Psoas muscle (tissue), 8 donors: ENCODE results near the gene SELENOO. TPM values are rescaled to one million over a fixed set of nuclear protein-coding genes. Genes with fewer than 3 reads are reported as not detected.

Experiments used
- ATAC-seq, 4 donors: fragments of 200-7000 bp; cut with Tn5 transposase; one replicate each; pipeline ENCODE4 v1.9.1; 2020; ENCODE audit warnings: moderate library complexity in 3 of 4, mild to moderate bottlenecking in 2 of 4
- DNase-seq, 2 donors: peaks; one replicate each; pipeline ENCODE4 v3.0.0-alpha.2; 2020
- H3K27ac ChIP-seq: fragments of 200-600 bp; one replicate; pipeline ENCODE4 v1.8.0; 2022
- H3K27me3 ChIP-seq, 3 donors: fragments of 200-600 bp in 1 of 3; one replicate each; pipeline versions ENCODE4 v1.6.1 to v1.8.0; 2013 to 2022; ENCODE audit warnings: low read length in 2 of 3, mild to moderate bottlenecking in 2 of 3, moderate library complexity in 1 of 3; ENCODE audit not compliant: insufficient read depth in 3 of 3
- H3K36me3 ChIP-seq, 2 donors: fragments of 200-600 bp in 1 of 2; one replicate each; pipeline versions ENCODE4 v1.6.1 to v1.8.0; 2013 to 2022; ENCODE audit warnings: low read depth in 1 of 2, mild to moderate bottlenecking in 1 of 2, moderate library complexity in 1 of 2; ENCODE audit not compliant: insufficient read depth in 1 of 2
- H3K4me1 ChIP-seq: fragments of 200-600 bp; one replicate; pipeline ENCODE4 v1.8.0; 2022
- H3K4me3 ChIP-seq: fragments of 200-600 bp; one replicate; pipeline ENCODE4 v1.8.0; 2022; ENCODE audit warnings: mild to moderate bottlenecking
- H3K9me3 ChIP-seq: fragments of 200-600 bp; one replicate; pipeline ENCODE4 v1.8.0; 2022
- WGBS, 3 donors: extraction: QIAGEN DNeasy Blood & Tissue Kit; methylation state at CpG; one replicate each; pipeline versions ENCODE4 v1.1.6 to v1.1.7; 2013; 5-methylcytosine and 5-hydroxymethylcytosine counted together
- intact Hi-C, 2 donors: fragments of 100-400 bp; cut with DNase I; formaldehyde crosslinking; loops; one replicate each; pipeline versions ENCODE4 v1.11.0 to v1.14.2; 2022
- polyA plus RNA-seq, 3 donors: library from polyadenylated mRNA; stranded (reverse); fragments of 200-250 nt; gene quantifications; one replicate each; pipeline ENCODE4 v1.2.3, GENCODE V29; 2013
- total RNA-seq, 4 donors: library from RNA; stranded (reverse); fragmentation: NEBNext Ultra II Directional in 2 of 4; extraction: Animal tissue kit (Norgen Biotek cat#: 25700) in 2 of 4; gene quantifications; one replicate each; pipeline versions ENCODE4 v1.2.1 to v1.2.4, GENCODE V29; 2021 to 2023
- TF ChIP-seq, protein P1 (sequence below): fragments of 200-600 bp; IDR thresholded peaks from one replicate; pipeline ENCODE4 v1.8.0; 2022; ENCODE audit warnings: antibody characterized with exemption
- donor health status: healthy with polysubstance abuse.
- donor health status: DM: no; HTN: no; CAD: no; lungs with moderate emphysema.
- donor health status: Bipolar disorder and iron deficiency.
- donor health status: healthy.
- donor health status: DM: yes; HTN: yes; CAD: no.
- donor health status: DM: no; HTN: no; CAD: no.
- donor health status: DM: no; HTN: no; CAD: no.
- donor health status: DM: yes; HTN: yes; CAD: no.

SELENOO gene
- total and polyA plus RNA-seq, 7 donors = 10.0 to 26.6 (median 20.0) TPM

DNA sequence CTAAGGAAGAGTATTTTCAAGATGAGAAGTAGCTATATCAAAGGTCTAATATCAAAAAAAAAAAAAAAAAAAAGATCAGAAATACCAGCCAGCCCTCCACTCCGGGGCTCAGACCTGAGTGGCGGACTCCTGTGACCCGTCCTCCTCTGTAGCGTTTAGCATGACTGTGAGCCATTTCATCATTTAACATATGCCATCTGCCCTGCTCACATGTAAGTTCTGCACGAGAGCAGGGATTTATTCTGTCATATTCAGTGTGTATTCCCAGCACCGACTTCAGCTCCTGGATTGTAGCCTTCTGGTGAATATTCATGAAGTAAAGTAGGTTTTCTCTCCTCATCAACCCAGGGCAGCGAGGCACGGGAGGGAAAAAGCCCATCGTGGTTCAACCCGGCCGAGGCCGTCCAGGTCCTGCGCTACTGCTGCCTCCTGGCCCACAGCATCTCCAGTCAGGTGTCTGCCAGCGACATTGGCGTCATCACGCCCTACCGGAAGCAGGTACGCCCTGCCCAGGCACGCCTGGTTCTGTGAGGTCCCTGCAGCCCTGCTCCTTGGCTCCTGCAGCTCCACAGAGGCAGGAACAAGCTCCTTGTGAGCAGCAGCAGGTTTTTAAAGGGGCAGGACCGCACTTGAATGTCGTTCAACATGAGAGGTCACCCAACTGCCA lies 43.0 kb upstream of the SELENOO start:
- no peaks in the 10 kb centered on the region for H3K36me3 ChIP-seq
- H3K9me3 ChIP-seq = no peaks in the 10 kb centered on the region
- TF ChIP-seq, protein P1, sequence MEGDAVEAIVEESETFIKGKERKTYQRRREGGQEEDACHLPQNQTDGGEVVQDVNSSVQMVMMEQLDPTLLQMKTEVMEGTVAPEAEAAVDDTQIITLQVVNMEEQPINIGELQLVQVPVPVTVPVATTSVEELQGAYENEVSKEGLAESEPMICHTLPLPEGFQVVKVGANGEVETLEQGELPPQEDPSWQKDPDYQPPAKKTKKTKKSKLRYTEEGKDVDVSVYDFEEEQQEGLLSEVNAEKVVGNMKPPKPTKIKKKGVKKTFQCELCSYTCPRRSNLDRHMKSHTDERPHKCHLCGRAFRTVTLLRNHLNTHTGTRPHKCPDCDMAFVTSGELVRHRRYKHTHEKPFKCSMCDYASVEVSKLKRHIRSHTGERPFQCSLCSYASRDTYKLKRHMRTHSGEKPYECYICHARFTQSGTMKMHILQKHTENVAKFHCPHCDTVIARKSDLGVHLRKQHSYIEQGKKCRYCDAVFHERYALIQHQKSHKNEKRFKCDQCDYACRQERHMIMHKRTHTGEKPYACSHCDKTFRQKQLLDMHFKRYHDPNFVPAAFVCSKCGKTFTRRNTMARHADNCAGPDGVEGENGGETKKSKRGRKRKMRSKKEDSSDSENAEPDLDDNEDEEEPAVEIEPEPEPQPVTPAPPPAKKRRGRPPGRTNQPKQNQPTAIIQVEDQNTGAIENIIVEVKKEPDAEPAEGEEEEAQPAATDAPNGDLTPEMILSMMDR = no peak
- H3K27ac ChIP-seq = no peak overlapping the region
- H3K4me3 ChIP-seq = no peak overlapping the region
- intact Hi-C loops = no loop called here
- no peaks in the 10 kb centered on the region for H3K4me1 ChIP-seq
- no peak for DNase-seq
- 63 to 66% (median 64%) methylated on average over 21 of the region's 21 CpGs for WGBS, 3 donors
- no peak for ATAC-seq
- H3K27me3 ChIP-seq = peaks cover 0 to 25% (median 4%) of the 10 kb centered on the region in 3 donors

DNA sequence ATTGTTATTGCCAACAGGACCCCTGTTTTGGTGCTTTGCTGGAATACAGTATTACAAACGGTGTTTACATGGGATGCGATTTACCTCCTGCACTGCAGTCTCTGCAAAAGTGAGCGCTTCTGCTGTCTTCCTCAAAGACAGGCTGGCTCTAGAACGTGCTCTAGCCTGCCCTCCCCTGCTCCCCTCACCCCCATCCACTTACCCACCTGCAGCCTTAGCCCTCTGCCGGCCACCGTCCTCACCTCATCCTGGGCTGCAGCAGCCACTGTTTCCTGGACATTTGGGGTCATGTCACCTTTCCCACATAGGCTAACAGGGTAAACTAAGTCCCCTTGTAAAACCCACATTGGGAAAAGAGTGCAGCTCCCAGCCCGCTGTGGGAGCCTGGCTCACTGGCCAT lies 39.9 kb upstream of the SELENOO start:
- H3K4me3 ChIP-seq = no peak overlapping the region

DNA sequence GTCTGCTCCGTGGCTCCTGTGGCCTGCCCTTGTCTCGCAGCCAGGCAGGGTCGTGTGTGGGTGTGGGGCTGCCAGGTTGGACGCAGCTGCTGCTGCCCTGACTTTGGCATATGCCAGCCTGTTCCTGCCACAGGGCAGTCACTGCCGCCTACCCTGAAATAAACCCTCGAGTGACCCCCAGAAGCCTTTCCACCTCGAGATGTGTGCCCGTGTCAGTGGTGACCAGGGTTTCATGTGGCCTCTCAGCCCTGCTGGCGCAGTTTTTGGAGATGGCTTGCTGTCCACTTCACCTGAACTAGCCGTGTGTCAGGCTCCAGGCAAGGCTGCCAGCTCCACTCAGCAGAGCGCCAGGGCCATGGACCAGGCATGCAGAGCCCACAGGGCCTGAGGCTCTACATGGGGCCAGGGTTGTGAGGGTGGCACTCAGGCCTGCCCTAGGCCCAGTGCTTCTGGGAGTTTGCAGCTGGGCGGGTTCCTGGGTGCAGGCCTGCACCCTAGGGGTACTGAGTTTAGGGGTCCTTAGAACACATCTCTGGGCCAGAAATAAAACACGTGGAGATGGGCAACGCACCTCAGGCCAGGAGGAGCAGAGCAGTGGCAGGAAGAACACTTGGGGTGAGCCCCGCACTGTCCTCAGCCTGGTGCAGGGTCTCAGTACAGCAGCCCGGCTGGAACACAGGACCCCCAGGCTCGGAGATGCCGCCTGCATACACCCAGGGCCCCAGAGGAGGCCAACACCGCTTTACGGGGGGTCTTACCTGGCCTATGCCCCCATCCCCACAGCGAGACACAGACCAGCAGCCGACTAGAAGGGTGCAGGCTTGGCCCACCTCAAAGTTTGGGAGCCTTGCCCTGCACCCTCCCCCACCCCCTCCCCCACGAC lies 39.1 kb upstream of the SELENOO start:
- intact Hi-C loops = no loop called here
- 78 to 84% (median 81%) methylated on average over 22 to 23 of the region's 23 CpGs for WGBS, 3 donors
- TF ChIP-seq, protein P1 = no peak
- H3K36me3 ChIP-seq = no peaks in the 10 kb centered on the region
- H3K27ac ChIP-seq = no peak overlapping the region
- no peaks in the 10 kb centered on the region for H3K9me3 ChIP-seq
- no peak for ATAC-seq
- H3K4me1 ChIP-seq = no peaks in the 10 kb centered on the region
- no peak for DNase-seq
- H3K4me3 ChIP-seq = no peak overlapping the region
- peaks cover 0 to 32% (median 4%) of the 10 kb centered on the region in 3 donors for H3K27me3 ChIP-seq

More for the DNA sequence above, 39.9 kb upstream of the SELENOO start:
- intact Hi-C loops = no loop called here
- TF ChIP-seq, protein P1 = no peak
- H3K4me1 ChIP-seq = no peaks in the 10 kb centered on the region
- WGBS, 3 donors = 77 to 82% (median 78%) methylated on average over 7 of the region's 7 CpGs
- ATAC-seq (no peak), DNase-seq (no peak)
- H3K9me3 ChIP-seq = no peaks in the 10 kb centered on the region
- no peaks in the 10 kb centered on the region for H3K36me3 ChIP-seq
- H3K27me3 ChIP-seq = peaks cover 0 to 32% (median 4%) of the 10 kb centered on the region in 3 donors
- H3K27ac ChIP-seq = no peak overlapping the region

DNA sequence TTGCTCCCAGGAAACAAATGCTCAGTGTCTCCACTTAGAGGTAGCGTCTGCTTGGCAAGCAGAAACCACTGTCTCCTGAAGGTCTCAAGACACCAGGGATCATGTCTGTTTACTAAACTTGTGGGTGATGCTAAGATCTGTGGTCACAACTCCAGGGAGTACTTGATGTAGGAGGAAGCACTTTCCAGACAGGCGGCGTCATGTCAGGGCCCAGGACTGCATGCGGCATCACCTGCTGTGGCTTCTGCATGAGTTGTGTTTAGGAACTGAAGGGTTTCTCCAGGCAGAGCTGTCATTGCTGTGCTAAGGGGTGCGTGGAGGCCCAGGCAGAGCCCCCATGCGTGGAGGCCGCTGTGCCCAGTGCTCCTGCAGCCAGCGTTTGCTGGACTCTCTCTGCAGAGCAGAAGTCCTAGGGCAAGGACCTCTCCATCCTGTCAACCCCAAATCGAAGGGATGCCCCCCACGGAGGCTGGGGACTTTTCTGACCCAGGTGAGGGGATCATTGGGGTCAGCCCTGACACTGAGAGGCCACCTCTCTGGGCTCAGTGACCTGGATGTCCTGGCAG lies 38.3 kb upstream of the SELENOO start:
- no peak overlapping the region for H3K4me3 ChIP-seq
- ATAC-seq = no peak
- WGBS, 3 donors = 79 to 86% (median 82%) methylated on average over 10 of the region's 10 CpGs
- intact Hi-C loops = no loop called here
- H3K36me3 ChIP-seq = no peaks in the 10 kb centered on the region
- no peak overlapping the region for H3K27ac ChIP-seq
- no peak for DNase-seq
- H3K4me1 ChIP-seq = no peaks in the 10 kb centered on the region
- no peaks in the 10 kb centered on the region for H3K9me3 ChIP-seq
- peaks cover 0 to 30% (median 4%) of the 10 kb centered on the region in 3 donors for H3K27me3 ChIP-seq
- TF ChIP-seq, protein P1 = no peak
